ENCODE measurements around the gene CELF5.

Gene CELF5

GRCh38 chr19:3336351-3336679, 111.9 kb downstream of the CELF5 start:
- no peak for TF ChIP-seq TEAD4 (IDR thresholded peaks at IDR 0.05)
- TF ChIP-seq RAD21 (IDR thresholded peaks at IDR 0.05; ENCODE audit: low read depth): no peak
- TF ChIP-seq FOXM1 (IDR thresholded peaks at IDR 0.05; ENCODE audit: borderline replicate concordance, low read depth): no peak
- TF ChIP-seq MAX (IDR thresholded peaks at IDR 0.05): no peak
- no peak for TF ChIP-seq REST (IDR thresholded peaks at IDR 0.05; ENCODE audit: low read depth)
- no peak for TF ChIP-seq NFIC (IDR thresholded peaks at IDR 0.05)

- TF ChIP-seq EP300 (IDR thresholded peaks at IDR 0.05; ENCODE audit: borderline replicate concordance) (peak; percentile 59; the same call in 1 of the 2 replicates), CEBPB (IDR thresholded peaks at IDR 0.05) (peak; percentile 38; the same call in 1 of the 2 replicates), MAX (IDR thresholded peaks at IDR 0.05) (no peak), USF1 (IDR thresholded peaks at IDR 0.05) (no peak), TCF12 (IDR thresholded peaks at IDR 0.05; ENCODE audit: low read depth) (peak; percentile 71), TEAD4 (IDR thresholded peaks at IDR 0.05) (peak; percentile 30), NFIC (IDR thresholded peaks at IDR 0.05) (peak; percentile 98), EGR1 (IDR thresholded peaks at IDR 0.05) (peak; percentile 20), ZBTB7A (IDR thresholded peaks at IDR 0.05; ENCODE audit: low read depth) (peak; percentile 80)
These were observed 112.4 kb downstream of the CELF5 start for GRCh38 chr19:3336680-3337523.

GRCh38 chr19:3338541-3339181, 114.2 kb downstream of the CELF5 start:
- no peak for TF ChIP-seq EP300 (IDR thresholded peaks at IDR 0.05; ENCODE audit: borderline replicate concordance)
- no peak for TF ChIP-seq USF1 (IDR thresholded peaks at IDR 0.05)
- TF ChIP-seq EGR1 (IDR thresholded peaks at IDR 0.05): no peak
- no peak for TF ChIP-seq TCF12 (IDR thresholded peaks at IDR 0.05; ENCODE audit: low read depth)
- TF ChIP-seq YY1 (IDR thresholded peaks at IDR 0.05; ENCODE audit: low read depth): no peak
- no peak for TF ChIP-seq FOXM1 (IDR thresholded peaks at IDR 0.05; ENCODE audit: borderline replicate concordance, low read depth)

- no peak for TF ChIP-seq RAD21 (IDR thresholded peaks at IDR 0.05; ENCODE audit: low read depth)
- no peak for TF ChIP-seq TEAD4 (IDR thresholded peaks at IDR 0.05)
- no peak for TF ChIP-seq CEBPB (IDR thresholded peaks at IDR 0.05)
- TF ChIP-seq REST (IDR thresholded peaks at IDR 0.05; ENCODE audit: low read depth): no peak
- no peak for TF ChIP-seq TCF12 (IDR thresholded peaks at IDR 0.05; ENCODE audit: low read depth)
- TF ChIP-seq EGR1 (IDR thresholded peaks at IDR 0.05): no peak
These were observed 115.9 kb downstream of the CELF5 start for GRCh38 chr19:3340340-3340739.

- TF ChIP-seq CREB1 (IDR thresholded peaks at IDR 0.05; ENCODE audit: low read depth) (no peak), USF1 (IDR thresholded peaks at IDR 0.05) (no peak), FOXM1 (IDR thresholded peaks at IDR 0.05; ENCODE audit: borderline replicate concordance, low read depth) (no peak), EP300 (IDR thresholded peaks at IDR 0.05; ENCODE audit: borderline replicate concordance) (no peak), REST (IDR thresholded peaks at IDR 0.05; ENCODE audit: low read depth) (no peak), CEBPB (IDR thresholded peaks at IDR 0.05) (no peak), TEAD4 (IDR thresholded peaks at IDR 0.05) (no peak), YY1 (IDR thresholded peaks at IDR 0.05; ENCODE audit: low read depth) (no peak), MAX (IDR thresholded peaks at IDR 0.05) (no peak), NFIC (IDR thresholded peaks at IDR 0.05) (no peak), EGR1 (IDR thresholded peaks at IDR 0.05) (no peak), ZBTB7A (IDR thresholded peaks at IDR 0.05; ENCODE audit: low read depth) (no peak), RAD21 (IDR thresholded peaks at IDR 0.05; ENCODE audit: low read depth) (no peak), TCF12 (IDR thresholded peaks at IDR 0.05; ENCODE audit: low read depth) (no peak), TAF1 (IDR thresholded peaks at IDR 0.05; ENCODE audit: low read depth) (no peak)
These were observed 117.8 kb downstream of the CELF5 start for GRCh38 chr19:3342246-3342645.

Data from Ishikawa (cell line).